Bronchial epithelial cell (primary cell): ENCODE results near the gene LCN6. TPM values are rescaled to one million over a fixed set of nuclear protein-coding genes. Genes with fewer than 3 reads are reported as not detected.

Source experiments
- DNase-seq: peaks from one replicate; pipeline ENCODE4 v3.0.0-alpha.2; 2010; ENCODE audit warnings: low read depth
- FAIRE-seq: peaks from 2 replicates; lab custom pipeline; 2011; peaks lifted over from hg19 to GRCh38; lab: Jason Lieb, UNC
- H3K27me3 ChIP-seq: 2 replicates; pipeline ENCODE4 v1.5.1; 2011; ENCODE audit warnings: low read length; ENCODE audit not compliant: control insufficient read depth, insufficient read depth
- H3K36me3 ChIP-seq: 2 replicates; pipeline ENCODE4 v1.5.1; 2011; ENCODE audit warnings: low read length; ENCODE audit not compliant: control insufficient read depth, insufficient read depth
- H3K4me3 ChIP-seq: 2 replicates; pipeline ENCODE4 v1.5.1; 2011; ENCODE audit warnings: mild to moderate bottlenecking, low read depth, low read length, control low read depth
- CTCF ChIP-seq: IDR thresholded peaks from 2 replicates; pipeline ENCODE4 v1.5.1; 2011; ENCODE audit warnings: mild to moderate bottlenecking, moderate library complexity, low read length, control low read depth, inconsistent platforms; ENCODE audit not compliant: insufficient read depth, severe bottlenecking
- total RNA-seq: library from RNA; depleted of rRNA; stranded (reverse); fragments of >200 nt; gene quantifications from 2 replicates; pipeline ENCODE4 v1.2.1, GENCODE V29; 2014

Gene LCN6
- total RNA-seq, 1 donor from 2014 or later: not detected

- Histone ChIP-seq H3K27me3 (no peaks in the 10 kb centered on the region), H3K4me3 (no peak overlapping the region), H3K36me3 (peaks cover 27% of the 10 kb centered on the region)
- no peak for TF ChIP-seq CTCF
- DNase-seq (no peak), FAIRE-seq (no peak)
Measured at GRCh38 chr9:136723362-136723976, 24.9 kb downstream of the LCN6 start.

- H3K4me3 ChIP-seq: no peak overlapping the region
- no peak for DNase-seq
- no peak for TF ChIP-seq CTCF
- no peaks in the 10 kb centered on the region for H3K27me3 ChIP-seq
- H3K36me3 ChIP-seq: peaks cover 27% of the 10 kb centered on the region
- no peak for FAIRE-seq
Measured at GRCh38 chr9:136722969-136723356, 25.4 kb downstream of the LCN6 start.

GRCh38 chr9:136722093-136722968 is 26.0 kb downstream of the LCN6 start:
- FAIRE-seq (no peak), DNase-seq (no peak)
- TF ChIP-seq CTCF: no peak
- H3K36me3 ChIP-seq: peaks cover 27% of the 10 kb centered on the region
- H3K4me3 ChIP-seq: no peak overlapping the region
- no peaks in the 10 kb centered on the region for H3K27me3 ChIP-seq

- peak; percentile 97 for FAIRE-seq
- no peaks in the 10 kb centered on the region for H3K27me3 ChIP-seq
- no peak for TF ChIP-seq CTCF
- no peak overlapping the region for H3K4me3 ChIP-seq
- peak; percentile 80 for DNase-seq
- H3K36me3 ChIP-seq: peaks cover 24% of the 10 kb centered on the region
Measured at GRCh38 chr9:136721339-136722092, 26.8 kb downstream of the LCN6 start.

GRCh38 chr9:136720898-136721338 is 27.4 kb downstream of the LCN6 start:
- TF ChIP-seq CTCF: no peak
- Histone ChIP-seq H3K27me3 (no peaks in the 10 kb centered on the region), H3K36me3 (peaks cover 20% of the 10 kb centered on the region), H3K4me3 (no peak overlapping the region)
- FAIRE-seq (no peak), DNase-seq (no peak)
